HUES6 (cell line): ENCODE measurements around the gene SETSIP.

Experiments
- H3K27ac ChIP-seq: 2 replicates; pipeline ENCODE4 v1.7.0; 2013; ENCODE audit warnings: low read depth, mild to moderate bottlenecking, low read length, inconsistent platforms
- H3K27me3 ChIP-seq: 2 replicates; pipeline ENCODE4 v1.6.1; 2013; ENCODE audit warnings: low read length; ENCODE audit not compliant: control insufficient read depth, insufficient read depth
- H3K36me3 ChIP-seq: 2 replicates; pipeline ENCODE4 v1.6.1; 2013; ENCODE audit warnings: low read length; ENCODE audit not compliant: control insufficient read depth, insufficient read depth
- H3K4me1 ChIP-seq: 2 replicates; pipeline ENCODE4 v1.6.1; 2013; ENCODE audit warnings: low read length; ENCODE audit not compliant: control insufficient read depth, insufficient read depth
- H3K4me3 ChIP-seq: 2 replicates; pipeline ENCODE4 v1.5.1; 2013; ENCODE audit warnings: low read depth, low read length
- H3K9ac ChIP-seq: one replicate; pipeline ENCODE4 v1.6.1; 2013; ENCODE audit warnings: mild to moderate bottlenecking, low read length
- H3K9me3 ChIP-seq: 2 replicates; pipeline ENCODE4 v1.6.1; 2013; ENCODE audit warnings: low read depth, low read length; ENCODE audit not compliant: control insufficient read depth, insufficient read depth

SETSIP gene

GRCh38 chr1:92065042-92065441, 10.2 kb downstream of the SETSIP start:
- Histone ChIP-seq H3K4me1 (no peaks in the 10 kb centered on the region), H3K4me3 (no peak overlapping the region), H3K9me3 (no peaks in the 10 kb centered on the region), H3K9ac (no peak overlapping the region), H3K27me3 (no peaks in the 10 kb centered on the region), H3K27ac (no peak overlapping the region), H3K36me3 (no peaks in the 10 kb centered on the region)

- Histone ChIP-seq H3K36me3 (no peaks in the 10 kb centered on the region), H3K4me1 (no peaks in the 10 kb centered on the region), H3K9ac (no peak overlapping the region), H3K27ac (no peak overlapping the region), H3K27me3 (no peaks in the 10 kb centered on the region), H3K9me3 (no peaks in the 10 kb centered on the region), H3K4me3 (no peak overlapping the region)
Measured at GRCh38 chr1:92051948-92052347, 23.3 kb downstream of the SETSIP start.

- Histone ChIP-seq H3K4me3 (no peak overlapping the region), H3K4me1 (no peaks in the 10 kb centered on the region), H3K36me3 (no peaks in the 10 kb centered on the region), H3K27ac (no peak overlapping the region), H3K27me3 (no peaks in the 10 kb centered on the region), H3K9ac (no peak overlapping the region), H3K9me3 (no peaks in the 10 kb centered on the region)
Measured at GRCh38 chr1:92045766-92046495, 29.3 kb downstream of the SETSIP start.

GRCh38 chr1:92043621-92044020, 31.6 kb downstream of the SETSIP start:
- Histone ChIP-seq H3K27me3 (no peaks in the 10 kb centered on the region), H3K36me3 (no peaks in the 10 kb centered on the region), H3K9me3 (no peaks in the 10 kb centered on the region), H3K4me3 (no peak overlapping the region), H3K4me1 (no peaks in the 10 kb centered on the region), H3K27ac (no peak overlapping the region), H3K9ac (no peak overlapping the region)

GRCh38 chr1:92040971-92041370, 34.2 kb downstream of the SETSIP start:
- no peaks in the 10 kb centered on the region for H3K36me3 ChIP-seq
- H3K27ac ChIP-seq = no peak overlapping the region
- H3K9ac ChIP-seq = no peak overlapping the region
- H3K4me3 ChIP-seq = no peak overlapping the region
- H3K27me3 ChIP-seq = no peaks in the 10 kb centered on the region
- H3K4me1 ChIP-seq = peaks cover 7% of the 10 kb centered on the region; the same call in 1 of the 2 replicates
- no peaks in the 10 kb centered on the region for H3K9me3 ChIP-seq

- H3K4me3 ChIP-seq = no peak overlapping the region
- H3K4me1 ChIP-seq = peaks cover 7% of the 10 kb centered on the region; the same call in 1 of the 2 replicates
- H3K36me3 ChIP-seq = no peaks in the 10 kb centered on the region
- H3K9me3 ChIP-seq = no peaks in the 10 kb centered on the region
- no peaks in the 10 kb centered on the region for H3K27me3 ChIP-seq
- no peak overlapping the region for H3K9ac ChIP-seq
- H3K27ac ChIP-seq = no peak overlapping the region
Measured at GRCh38 chr1:92038695-92039346, 36.4 kb downstream of the SETSIP start.

- H3K4me3 ChIP-seq = no peak overlapping the region
- H3K4me1 ChIP-seq = peaks cover 7% of the 10 kb centered on the region; the same call in 1 of the 2 replicates
- H3K9me3 ChIP-seq = no peaks in the 10 kb centered on the region
- H3K27ac ChIP-seq = no peak overlapping the region
- no peaks in the 10 kb centered on the region for H3K27me3 ChIP-seq
- no peak overlapping the region for H3K9ac ChIP-seq
- no peaks in the 10 kb centered on the region for H3K36me3 ChIP-seq
Measured at GRCh38 chr1:92037400-92037799, 37.8 kb downstream of the SETSIP start.

- H3K27ac ChIP-seq = no peak overlapping the region
- H3K4me1 ChIP-seq = peaks cover 9% of the 10 kb centered on the region
- H3K4me3 ChIP-seq = no peak overlapping the region
- peaks cover 24% of the 10 kb centered on the region for H3K27me3 ChIP-seq
- no peaks in the 10 kb centered on the region for H3K36me3 ChIP-seq
- no peak overlapping the region for H3K9ac ChIP-seq
- peaks cover 2% of the 10 kb centered on the region; the same call in 1 of the 2 replicates for H3K9me3 ChIP-seq
Measured at GRCh38 chr1:92031281-92032110, 43.7 kb downstream of the SETSIP start.

GRCh38 chr1:92030656-92031107, 44.5 kb downstream of the SETSIP start:
- H3K36me3 ChIP-seq = no peaks in the 10 kb centered on the region
- peaks cover 2% of the 10 kb centered on the region; the same call in 1 of the 2 replicates for H3K9me3 ChIP-seq
- peaks cover 24% of the 10 kb centered on the region for H3K27me3 ChIP-seq
- H3K4me3 ChIP-seq = peak overlapping the region; percentile 89
- H3K4me1 ChIP-seq = peaks cover 9% of the 10 kb centered on the region
- peak overlapping the region; percentile 64 for H3K9ac ChIP-seq
- no peak overlapping the region for H3K27ac ChIP-seq

- Histone ChIP-seq H3K9me3 (peaks cover 2% of the 10 kb centered on the region; the same call in 1 of the 2 replicates), H3K27ac (no peak overlapping the region), H3K4me1 (peaks cover 9% of the 10 kb centered on the region), H3K27me3 (peaks cover 24% of the 10 kb centered on the region), H3K9ac (no peak overlapping the region), H3K36me3 (no peaks in the 10 kb centered on the region), H3K4me3 (peak overlapping the region; percentile 89)
Measured at GRCh38 chr1:92029241-92029922, 45.8 kb downstream of the SETSIP start.
